WTC11 (cell line): ENCODE data around the gene ASCC1. TPM values are rescaled to one million over a fixed set of nuclear protein-coding genes. Genes with fewer than 3 reads are reported as not detected.

ENCODE experiments used
- ATAC-seq: fragments of 200-7000 bp; cut with Tn5 transposase; 2 replicates; pipeline ENCODE4 v1.10.0; 2021; ENCODE audit warnings: mild to moderate bottlenecking, moderate library complexity
- CTCF ChIA-PET: fragments of 300-600 bp; sonication (Branson Sonifier 250); formaldehyde crosslinking; loops from one replicate; lab custom pipeline; 2021; ENCODE audit warnings: antibody characterized with exemption; lab: Charles Lee
- POLR2A ChIA-PET: fragments of 350-600 bp; sonication (Branson Sonifier 250); formaldehyde crosslinking; loops from one replicate; lab custom pipeline; 2021; ENCODE audit warnings: antibody characterized with exemption; lab: Charles Lee
- DNase-seq: peaks from one replicate; pipeline ENCODE4 v3.0.0; 2021; ENCODE audit warnings: low spot score
- H3K27ac Mint-ChIP-seq: 2 replicates; pipeline ENCODE4 v1.8.0; 2021; ENCODE audit warnings: mixed read lengths
- H3K27me3 Mint-ChIP-seq: 2 replicates; pipeline ENCODE4 v1.8.0; 2021; ENCODE audit warnings: low read depth, mild to moderate bottlenecking, moderate library complexity, mixed read lengths
- H3K36me3 Mint-ChIP-seq: 2 replicates; pipeline ENCODE4 v1.8.0; 2021; ENCODE audit warnings: mixed read lengths
- H3K4me1 Mint-ChIP-seq: 2 replicates; pipeline ENCODE4 v1.8.0; 2022; ENCODE audit warnings: mixed read lengths
- H3K4me3 Mint-ChIP-seq: 2 replicates; pipeline ENCODE4 v1.8.0; 2021; ENCODE audit warnings: mild to moderate bottlenecking, moderate library complexity, mixed read lengths
- H3K9me3 Mint-ChIP-seq: 2 replicates; pipeline ENCODE4 v1.8.0; 2021; ENCODE audit warnings: mixed read lengths
- ARID4B ChIP-seq: sonication (generic); formaldehyde crosslinking; IDR thresholded peaks from 2 replicates; pipeline ENCODE4 v1.8.0; 2023; ENCODE audit warnings: missing genetic modification reagents, mild to moderate bottlenecking, borderline replicate concordance
- CREB1 ChIP-seq: sonication (generic); formaldehyde crosslinking; IDR thresholded peaks from 2 replicates; pipeline ENCODE4 v1.8.0; 2023; ENCODE audit warnings: mild to moderate bottlenecking, missing genetic modification reagents
- E2F5 ChIP-seq: sonication (generic); formaldehyde crosslinking; IDR thresholded peaks from 2 replicates; pipeline ENCODE4 v1.8.1; 2022; ENCODE audit warnings: mild to moderate bottlenecking, moderate library complexity, missing genetic modification reagents
- EMX1 ChIP-seq: fragments of 250-450 bp; sonication (Bioruptor Pico); IDR thresholded peaks from 2 replicates; pipeline ENCODE4 v1.8.0; 2021; ENCODE audit warnings: mild to moderate bottlenecking
- ESRRA ChIP-seq: sonication (generic); formaldehyde crosslinking; IDR thresholded peaks from 2 replicates; pipeline ENCODE4 v1.8.1; 2022; ENCODE audit warnings: mild to moderate bottlenecking, missing genetic modification reagents, borderline replicate concordance
- FOXJ3 ChIP-seq: sonication (generic); formaldehyde crosslinking; IDR thresholded peaks from 2 replicates; pipeline ENCODE4 v1.9.0; 2021; ENCODE audit warnings: missing genetic modification reagents, mild to moderate bottlenecking, borderline replicate concordance
- KAT7 ChIP-seq: sonication (generic); formaldehyde crosslinking; IDR thresholded peaks from 2 replicates; pipeline ENCODE4 v1.8.1; 2023; ENCODE audit warnings: missing genetic modification reagents, mild to moderate bottlenecking, borderline replicate concordance
- MXD4 ChIP-seq: fragments of 250-450 bp; sonication (Bioruptor Pico); IDR thresholded peaks from 2 replicates; pipeline ENCODE4 v1.8.0; 2021; ENCODE audit warnings: mild to moderate bottlenecking, moderate library complexity, borderline replicate concordance
- NFE2L1 ChIP-seq: sonication (generic); formaldehyde crosslinking; IDR thresholded peaks from 2 replicates; pipeline ENCODE4 v1.8.1; 2023; ENCODE audit warnings: missing genetic modification reagents
- NR1H2 ChIP-seq: sonication (generic); formaldehyde crosslinking; IDR thresholded peaks from 2 replicates; pipeline ENCODE4 v1.9.0; 2021; ENCODE audit warnings: mild to moderate bottlenecking, moderate library complexity, missing genetic modification reagents
- NR2C2 ChIP-seq: sonication (generic); formaldehyde crosslinking; IDR thresholded peaks from 2 replicates; pipeline ENCODE4 v1.8.0; 2022; ENCODE audit warnings: mild to moderate bottlenecking, missing genetic modification reagents
- PRDM15 ChIP-seq: sonication (generic); formaldehyde crosslinking; IDR thresholded peaks from 2 replicates; pipeline ENCODE4 v1.8.0; 2022; ENCODE audit warnings: missing genetic modification reagents
- PREB ChIP-seq: sonication (generic); formaldehyde crosslinking; IDR thresholded peaks from 2 replicates; pipeline ENCODE4 v1.8.1; 2022; ENCODE audit warnings: mild to moderate bottlenecking, missing genetic modification reagents, moderate library complexity, borderline replicate concordance
- RELA ChIP-seq: sonication (generic); formaldehyde crosslinking; IDR thresholded peaks from 2 replicates; pipeline ENCODE4 v1.8.1; 2022; ENCODE audit warnings: missing genetic modification reagents, mild to moderate bottlenecking, borderline replicate concordance
- RORB ChIP-seq: fragments of 250-450 bp; sonication (Bioruptor Pico); IDR thresholded peaks from 2 replicates; pipeline ENCODE4 v1.9.0; 2021; ENCODE audit warnings: mild to moderate bottlenecking
- TCF7 ChIP-seq: sonication (generic); formaldehyde crosslinking; IDR thresholded peaks from 2 replicates; pipeline ENCODE4 v1.8.0; 2022; ENCODE audit warnings: mild to moderate bottlenecking, low read depth, missing genetic modification reagents, moderate library complexity
- USF2 ChIP-seq: sonication (generic); formaldehyde crosslinking; IDR thresholded peaks from 2 replicates; pipeline ENCODE4 v1.8.1; 2023; ENCODE audit warnings: mild to moderate bottlenecking, missing genetic modification reagents, moderate library complexity
- ZBTB21 ChIP-seq: sonication (generic); formaldehyde crosslinking; IDR thresholded peaks from 2 replicates; pipeline ENCODE4 v1.8.1; 2023; ENCODE audit warnings: mild to moderate bottlenecking, missing genetic modification reagents, borderline replicate concordance
- ZNF263 ChIP-seq: sonication (generic); formaldehyde crosslinking; IDR thresholded peaks from 2 replicates; pipeline ENCODE4 v1.8.1; 2022; ENCODE audit warnings: low read depth, mild to moderate bottlenecking, moderate library complexity, missing genetic modification reagents
- total RNA-seq: library from RNA; stranded (reverse); gene quantifications from 3 replicates; pipeline ENCODE4 v1.2.3, GENCODE V29; 2021
- TF ChIP-seq, protein P1 (sequence below): sonication (generic); formaldehyde crosslinking; IDR thresholded peaks from 2 replicates; pipeline ENCODE4 v1.8.1; 2022; ENCODE audit warnings: low read depth, missing genetic modification reagents, borderline replicate concordance
- TF ChIP-seq, protein P2 (sequence below): sonication (generic); formaldehyde crosslinking; IDR thresholded peaks from 2 replicates; pipeline ENCODE4 v1.8.1; 2023; ENCODE audit warnings: mild to moderate bottlenecking, missing genetic modification reagents

Gene ASCC1
- total RNA-seq, 1 experiment from 2014 or later, result 30.4 TPM

- POLR2A ChIA-PET, result interaction anchor here (0.6 to 3.9 kb wide), 24 partner anchors 9 to 192 kb away, joined by 3 to 182 read pairs (median 5); partner anchors contain the start of genes ANAPC16, ASCC1 and DDIT4
- Mint-ChIP-seq H3K4me1 (peaks cover 70% of the 10 kb centered on the region), H3K27me3 (no peaks in the 10 kb centered on the region; the same call in 1 of the 2 replicates), H3K9me3 (no peaks in the 10 kb centered on the region), H3K4me3 (peak overlapping the region; percentile 64), H3K36me3 (no peaks in the 10 kb centered on the region), H3K27ac (peak overlapping the region; percentile 95)
- ATAC-seq, result peak; percentile 2
- CTCF ChIA-PET, result interaction anchor here (1.0 to 6.1 kb wide), 20 partner anchors 8 to 212 kb away, joined by 3 to 75 read pairs (median 4); partner anchors contain the start of gene DDIT4
- no peak for DNase-seq
- no peak for TF ChIP-seq TCF7 (CRISPR knock-in tag)
- TF ChIP-seq RELA (CRISPR knock-in tag), result no peak
- TF ChIP-seq EMX1 (CRISPR knock-in tag), result no peak
- no peak for TF ChIP-seq MXD4 (CRISPR knock-in tag)
- TF ChIP-seq, protein P1, sequence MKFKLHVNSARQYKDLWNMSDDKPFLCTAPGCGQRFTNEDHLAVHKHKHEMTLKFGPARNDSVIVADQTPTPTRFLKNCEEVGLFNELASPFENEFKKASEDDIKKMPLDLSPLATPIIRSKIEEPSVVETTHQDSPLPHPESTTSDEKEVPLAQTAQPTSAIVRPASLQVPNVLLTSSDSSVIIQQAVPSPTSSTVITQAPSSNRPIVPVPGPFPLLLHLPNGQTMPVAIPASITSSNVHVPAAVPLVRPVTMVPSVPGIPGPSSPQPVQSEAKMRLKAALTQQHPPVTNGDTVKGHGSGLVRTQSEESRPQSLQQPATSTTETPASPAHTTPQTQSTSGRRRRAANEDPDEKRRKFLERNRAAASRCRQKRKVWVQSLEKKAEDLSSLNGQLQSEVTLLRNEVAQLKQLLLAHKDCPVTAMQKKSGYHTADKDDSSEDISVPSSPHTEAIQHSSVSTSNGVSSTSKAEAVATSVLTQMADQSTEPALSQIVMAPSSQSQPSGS, result no peak
- TF ChIP-seq ZNF263 (CRISPR knock-in tag), result no peak
- no peak; the same call in 1 of the 2 replicates for TF ChIP-seq ZBTB21 (CRISPR knock-in tag)
- peak; percentile 83; the same call in 1 of the 2 replicates for TF ChIP-seq NFE2L1
- TF ChIP-seq USF2 (CRISPR knock-in tag), result no peak; the same call in 1 of the 2 replicates
- no peak for TF ChIP-seq KAT7 (CRISPR knock-in tag)
- no peak for TF ChIP-seq PRDM15 (CRISPR knock-in tag)
- TF ChIP-seq CREB1 (CRISPR knock-in tag), result no peak
- TF ChIP-seq NR2C2 (CRISPR knock-in tag), result no peak
- no peak for TF ChIP-seq NR1H2 (CRISPR knock-in tag)
- TF ChIP-seq E2F5, result 0 out of 2 replicates have a peak, but pooled peaks have one; percentile 18
- no peak for TF ChIP-seq ARID4B
- TF ChIP-seq RORB, result no peak
- no peak for TF ChIP-seq ESRRA (CRISPR knock-in tag)
- TF ChIP-seq, protein P2, sequence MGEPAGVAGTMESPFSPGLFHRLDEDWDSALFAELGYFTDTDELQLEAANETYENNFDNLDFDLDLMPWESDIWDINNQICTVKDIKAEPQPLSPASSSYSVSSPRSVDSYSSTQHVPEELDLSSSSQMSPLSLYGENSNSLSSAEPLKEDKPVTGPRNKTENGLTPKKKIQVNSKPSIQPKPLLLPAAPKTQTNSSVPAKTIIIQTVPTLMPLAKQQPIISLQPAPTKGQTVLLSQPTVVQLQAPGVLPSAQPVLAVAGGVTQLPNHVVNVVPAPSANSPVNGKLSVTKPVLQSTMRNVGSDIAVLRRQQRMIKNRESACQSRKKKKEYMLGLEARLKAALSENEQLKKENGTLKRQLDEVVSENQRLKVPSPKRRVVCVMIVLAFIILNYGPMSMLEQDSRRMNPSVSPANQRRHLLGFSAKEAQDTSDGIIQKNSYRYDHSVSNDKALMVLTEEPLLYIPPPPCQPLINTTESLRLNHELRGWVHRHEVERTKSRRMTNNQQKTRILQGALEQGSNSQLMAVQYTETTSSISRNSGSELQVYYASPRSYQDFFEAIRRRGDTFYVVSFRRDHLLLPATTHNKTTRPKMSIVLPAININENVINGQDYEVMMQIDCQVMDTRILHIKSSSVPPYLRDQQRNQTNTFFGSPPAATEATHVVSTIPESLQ (CRISPR knock-in tag), result no peak
- TF ChIP-seq PREB (CRISPR knock-in tag), result no peak
- no peak for TF ChIP-seq FOXJ3 (CRISPR knock-in tag)
These were observed 45.1 kb upstream of the ASCC1 start for GRCh38 chr10:72260976-72261783.
